PC-9 (cell line): ENCODE results near the gene ANKRD11.

Source experiments
- EZH2 ChIP-seq: fragments of 200-600 bp; sonication (generic); IDR thresholded peaks from 2 replicates; pipeline ENCODE4 v1.8.0; 2017; ENCODE audit warnings: antibody characterized with exemption, low read depth
- TF ChIP-seq, protein P1 (sequence below): fragments of 200-600 bp; sonication (generic); conservative IDR thresholded peaks from 2 replicates; pipeline ENCODE4 v1.6.1; 2017; ENCODE audit warnings: mixed run types, antibody characterized with exemption, mild to moderate bottlenecking, moderate library complexity

DNA sequence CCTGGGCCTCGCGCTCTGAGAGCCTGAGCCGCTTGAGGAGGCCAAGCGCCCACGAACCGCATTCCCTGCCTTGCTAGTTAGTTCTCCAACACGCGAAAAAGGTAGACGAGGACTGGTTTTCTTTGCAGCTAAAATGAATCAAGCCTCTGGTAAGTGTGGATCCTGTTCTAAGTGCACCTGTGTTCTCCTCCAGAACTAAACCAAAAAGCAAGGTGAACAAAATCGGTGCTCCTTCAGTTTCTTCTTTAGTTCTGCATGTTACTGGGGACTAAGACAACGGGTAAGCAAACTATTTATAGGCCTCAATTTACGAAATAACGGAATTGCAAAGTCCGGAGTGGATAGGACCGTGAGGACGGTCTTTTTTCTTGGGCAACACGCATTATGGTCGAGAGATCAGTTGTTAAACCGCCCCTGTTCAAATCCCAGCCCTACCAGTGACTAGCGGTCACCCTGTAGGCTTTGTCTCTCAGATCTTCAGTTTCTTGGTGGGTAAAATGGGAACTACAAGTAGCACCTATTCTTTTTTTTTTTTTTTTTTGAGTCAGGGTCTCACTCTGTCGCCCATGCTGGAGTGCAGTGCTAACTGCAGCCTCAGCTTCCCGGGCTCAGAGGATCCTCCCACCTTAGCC is 993 bp upstream of the ANKRD11 start:
- TF ChIP-seq, protein P1, sequence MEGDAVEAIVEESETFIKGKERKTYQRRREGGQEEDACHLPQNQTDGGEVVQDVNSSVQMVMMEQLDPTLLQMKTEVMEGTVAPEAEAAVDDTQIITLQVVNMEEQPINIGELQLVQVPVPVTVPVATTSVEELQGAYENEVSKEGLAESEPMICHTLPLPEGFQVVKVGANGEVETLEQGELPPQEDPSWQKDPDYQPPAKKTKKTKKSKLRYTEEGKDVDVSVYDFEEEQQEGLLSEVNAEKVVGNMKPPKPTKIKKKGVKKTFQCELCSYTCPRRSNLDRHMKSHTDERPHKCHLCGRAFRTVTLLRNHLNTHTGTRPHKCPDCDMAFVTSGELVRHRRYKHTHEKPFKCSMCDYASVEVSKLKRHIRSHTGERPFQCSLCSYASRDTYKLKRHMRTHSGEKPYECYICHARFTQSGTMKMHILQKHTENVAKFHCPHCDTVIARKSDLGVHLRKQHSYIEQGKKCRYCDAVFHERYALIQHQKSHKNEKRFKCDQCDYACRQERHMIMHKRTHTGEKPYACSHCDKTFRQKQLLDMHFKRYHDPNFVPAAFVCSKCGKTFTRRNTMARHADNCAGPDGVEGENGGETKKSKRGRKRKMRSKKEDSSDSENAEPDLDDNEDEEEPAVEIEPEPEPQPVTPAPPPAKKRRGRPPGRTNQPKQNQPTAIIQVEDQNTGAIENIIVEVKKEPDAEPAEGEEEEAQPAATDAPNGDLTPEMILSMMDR: peak; percentile 30; the same call in 1 of the 2 replicates
- no peak for TF ChIP-seq EZH2
